HUES64 (cell line): Measurements from ENCODE around the gene BHLHE23.
A peak's percentile ranks its signal among the peaks of the same experiment; 100 is the strongest.

Experiments used
- H3K27ac ChIP-seq: 2 replicates; pipeline ENCODE4 v1.7.0; 2013; ENCODE audit warnings: low read depth, low read length, inconsistent platforms
- H3K27me3 ChIP-seq: 2 replicates; pipeline ENCODE4 v1.6.1; 2013; ENCODE audit warnings: mild to moderate bottlenecking, low read length; ENCODE audit not compliant: insufficient read depth
- H3K36me3 ChIP-seq: 2 replicates; pipeline ENCODE4 v1.6.1; 2013; ENCODE audit warnings: mild to moderate bottlenecking, low read length; ENCODE audit not compliant: insufficient read depth
- H3K4me1 ChIP-seq: 2 replicates; pipeline ENCODE4 v1.6.1; 2013; ENCODE audit warnings: mild to moderate bottlenecking, low read length, moderate library complexity; ENCODE audit not compliant: insufficient read depth
- H3K4me3 ChIP-seq: 2 replicates; pipeline ENCODE4 v1.5.1; 2013; ENCODE audit warnings: mild to moderate bottlenecking, low read length, moderate library complexity
- H3K9ac ChIP-seq: 2 replicates; pipeline ENCODE4 v1.6.1; 2013; ENCODE audit warnings: mild to moderate bottlenecking, low read depth, low read length
- H3K9me3 ChIP-seq: 2 replicates; pipeline ENCODE4 v1.6.1; 2013; ENCODE audit warnings: low read depth, low read length; ENCODE audit not compliant: insufficient read depth
- WGBS: fragments of 150-250, 120-280 bp; methylation state at CpG from one replicate; pipeline ENCODE4 v1.1.7; 2013; ENCODE audit warnings: missing lambda C conversion rate; 5-methylcytosine and 5-hydroxymethylcytosine counted together

BHLHE23 gene

DNA sequence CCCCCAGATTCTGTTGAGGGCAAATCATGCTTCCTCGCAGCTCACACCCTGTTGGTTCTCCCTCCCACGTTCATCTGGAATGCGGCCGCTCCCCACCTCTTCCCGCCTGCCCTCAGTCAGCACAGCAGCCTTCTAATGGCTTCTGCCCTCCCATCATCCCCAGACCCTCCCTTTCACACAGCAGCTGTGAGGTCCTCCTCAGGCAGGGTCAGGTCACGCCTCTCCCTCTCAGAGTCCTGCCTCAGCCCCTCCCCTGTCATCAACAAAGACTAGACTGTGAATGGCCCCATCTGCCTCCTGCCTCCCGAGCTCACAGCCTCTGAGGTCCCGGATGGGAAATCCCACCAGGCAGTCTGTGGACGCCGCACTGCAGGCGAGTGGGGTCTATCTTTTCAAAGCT, 7.9 kb upstream of the BHLHE23 start:
- Histone ChIP-seq H3K4me1 (peaks cover 3% of the 10 kb centered on the region; the same call in 1 of the 2 replicates), H3K36me3 (no peaks in the 10 kb centered on the region), H3K9ac (no peak overlapping the region), H3K4me3 (no peak overlapping the region), H3K27ac (no peak overlapping the region), H3K27me3 (peaks cover 43% of the 10 kb centered on the region), H3K9me3 (peaks cover 14% of the 10 kb centered on the region)
- 7% methylated on average over 11 of the region's 11 CpGs for WGBS

DNA sequence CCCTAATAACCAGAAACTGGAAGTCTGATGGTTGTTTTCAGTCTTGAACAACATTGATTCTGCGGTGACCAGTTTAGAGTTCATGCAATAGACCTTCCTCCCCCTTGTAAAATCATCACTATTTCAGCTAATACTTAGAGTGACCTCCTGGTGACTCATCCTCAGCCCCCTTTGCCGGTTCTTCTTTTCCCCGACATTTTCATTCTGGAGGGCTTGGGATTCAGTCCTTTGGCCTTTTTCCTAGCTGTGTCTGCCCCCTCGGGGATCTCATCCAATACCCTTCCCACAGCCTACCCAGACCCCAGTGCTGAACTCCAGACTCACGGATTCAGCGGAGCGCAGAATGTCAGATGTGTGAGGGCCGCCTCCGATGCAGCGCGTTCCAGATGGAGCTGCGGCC, 7.5 kb upstream of the BHLHE23 start:
- peaks cover 14% of the 10 kb centered on the region for H3K9me3 ChIP-seq
- H3K27me3 ChIP-seq = peaks cover 48% of the 10 kb centered on the region
- H3K27ac ChIP-seq = no peak overlapping the region
- peak overlapping the region; percentile 27; the same call in 1 of the 2 replicates for H3K4me3 ChIP-seq
- no peaks in the 10 kb centered on the region for H3K36me3 ChIP-seq
- H3K4me1 ChIP-seq = peaks cover 3% of the 10 kb centered on the region; the same call in 1 of the 2 replicates
- no peak overlapping the region for H3K9ac ChIP-seq
- WGBS = 12% methylated on average over 12 of the region's 12 CpGs

DNA sequence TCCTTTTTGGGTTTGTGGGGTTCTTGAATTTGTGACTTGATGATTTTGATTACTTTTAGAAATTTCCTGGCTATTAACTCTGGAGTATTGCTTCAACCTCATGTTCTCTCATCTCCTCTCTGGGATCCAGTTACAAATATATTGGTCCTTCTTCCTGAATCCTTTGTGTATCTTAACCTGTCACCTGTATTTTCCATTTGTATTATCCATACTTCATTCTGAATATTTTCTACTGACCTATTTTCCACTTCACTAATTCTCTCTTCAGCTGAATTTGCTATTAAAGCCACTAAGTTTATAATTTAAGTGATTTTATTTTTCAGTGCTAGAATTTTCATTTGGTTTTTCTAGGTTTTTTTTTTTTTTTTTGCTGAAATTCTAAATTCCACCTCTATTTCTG, 6.4 kb upstream of the BHLHE23 start:
- no peak overlapping the region for H3K9ac ChIP-seq
- peaks cover 3% of the 10 kb centered on the region; the same call in 1 of the 2 replicates for H3K4me1 ChIP-seq
- peaks cover 58% of the 10 kb centered on the region for H3K27me3 ChIP-seq
- H3K36me3 ChIP-seq = no peaks in the 10 kb centered on the region
- no peak overlapping the region for H3K4me3 ChIP-seq
- no peak overlapping the region for H3K27ac ChIP-seq
- peaks cover 14% of the 10 kb centered on the region for H3K9me3 ChIP-seq

DNA sequence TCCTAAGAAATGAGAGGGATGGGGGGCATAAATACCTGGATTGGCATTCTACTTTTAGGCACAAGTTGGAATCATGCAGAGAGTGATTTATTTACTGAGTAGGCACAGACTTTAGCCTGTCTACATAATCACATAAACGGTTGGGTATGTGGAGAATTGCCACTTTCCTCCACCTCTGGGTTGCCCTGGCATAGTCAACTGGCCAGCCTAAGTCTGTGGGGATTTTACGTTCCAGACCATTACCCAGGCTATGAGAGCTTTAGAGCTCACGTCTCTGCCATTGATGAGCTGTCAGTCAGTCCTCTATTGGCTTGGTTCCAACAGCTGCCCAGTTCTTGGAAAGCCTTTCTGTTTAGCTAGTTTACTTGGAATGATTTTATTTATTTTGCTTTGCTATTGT, 5.0 kb upstream of the BHLHE23 start:
- Histone ChIP-seq H3K9ac (no peak overlapping the region), H3K4me1 (peaks cover 6% of the 10 kb centered on the region; the same call in 1 of the 2 replicates), H3K27ac (no peak overlapping the region), H3K27me3 (peaks cover 73% of the 10 kb centered on the region), H3K4me3 (no peak overlapping the region), H3K36me3 (no peaks in the 10 kb centered on the region), H3K9me3 (peaks cover 14% of the 10 kb centered on the region)
- WGBS = 82% methylated on average over 3 of the region's 3 CpGs

DNA sequence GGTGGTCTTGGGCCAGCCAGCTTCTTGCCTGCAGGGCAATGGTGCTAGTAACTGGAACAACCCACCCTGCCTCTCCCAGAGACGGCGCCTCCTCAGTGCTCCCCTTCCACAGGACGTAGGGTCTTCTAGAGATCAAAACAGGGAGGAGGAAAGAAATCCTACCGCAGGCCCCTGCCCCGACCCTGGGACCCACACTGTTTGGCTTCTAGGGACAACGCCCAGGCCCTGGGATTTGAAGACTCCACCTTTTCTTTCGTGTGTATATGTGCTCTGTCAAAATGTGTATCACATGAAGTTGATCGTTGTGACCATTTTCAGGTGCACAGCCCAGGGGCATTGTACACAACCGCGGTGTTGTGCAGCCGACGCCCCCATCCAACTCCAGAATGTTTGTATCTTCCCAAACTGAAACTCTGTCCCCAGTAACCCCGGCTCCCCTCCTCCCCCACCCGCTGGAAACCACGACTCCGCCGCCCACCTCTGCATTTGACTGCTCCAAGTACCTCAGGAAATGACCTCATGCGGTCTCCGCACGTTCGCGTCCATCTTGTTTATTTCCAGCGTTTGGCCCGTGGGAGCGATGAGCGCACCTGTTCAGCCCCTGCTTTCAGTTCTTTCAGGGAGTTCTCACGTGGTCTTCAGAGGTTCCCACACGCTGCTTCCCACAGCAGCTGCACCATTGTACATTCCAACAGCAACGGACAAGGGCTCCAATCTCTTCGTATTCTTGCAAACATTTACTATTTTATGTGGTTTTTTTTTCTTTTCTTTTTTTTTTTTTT, 3.4 kb upstream of the BHLHE23 start:
- H3K27ac ChIP-seq = no peak overlapping the region

DNA sequence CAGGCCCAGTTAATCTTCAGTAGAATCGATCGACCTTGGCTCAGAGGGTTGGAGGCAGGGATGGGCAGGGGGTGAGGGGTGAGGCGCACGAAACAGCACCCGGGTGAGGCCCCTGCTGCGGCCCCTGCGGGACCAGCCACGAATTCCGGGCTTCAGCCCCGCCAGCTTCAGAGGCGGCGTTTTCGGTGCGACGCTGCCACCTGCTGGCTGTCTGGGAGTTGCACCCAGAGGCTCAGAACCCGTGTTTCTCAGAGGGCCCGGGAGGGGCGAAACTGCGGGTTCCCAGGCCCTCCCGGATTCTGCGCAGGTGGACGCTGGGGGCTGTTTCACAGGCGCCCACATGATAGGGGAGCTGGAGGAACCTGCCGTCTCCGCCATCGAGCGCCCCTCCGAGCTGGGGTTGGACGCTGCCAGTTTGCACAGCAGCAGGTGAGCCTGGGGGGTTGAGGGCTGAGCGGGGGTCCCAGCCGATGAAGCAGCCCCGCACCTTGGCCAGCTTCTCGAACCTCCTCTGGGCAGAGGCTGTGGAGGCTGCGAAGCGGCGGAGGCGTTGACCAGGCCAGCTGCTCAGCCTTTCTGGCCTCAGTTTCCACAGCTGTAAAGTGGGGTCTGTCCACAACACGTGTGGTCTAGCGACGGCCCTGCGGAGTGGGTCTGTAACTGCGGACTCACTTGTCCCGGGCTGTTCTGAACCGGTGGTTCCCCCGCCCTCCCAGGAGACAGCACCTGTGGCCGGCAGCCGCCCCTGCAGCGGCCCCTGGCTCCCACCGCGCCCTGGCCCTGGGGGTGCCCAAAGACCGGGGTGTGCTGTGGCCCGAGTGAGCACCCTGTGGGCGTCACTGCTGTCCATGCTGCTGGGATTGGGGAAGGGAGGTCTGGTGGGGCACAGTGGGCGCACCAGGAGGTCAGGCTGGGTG, 2.5 kb upstream of the BHLHE23 start:
- Histone ChIP-seq H3K4me3 (peak overlapping the region; percentile 40), H3K36me3 (no peaks in the 10 kb centered on the region), H3K4me1 (peaks cover 10% of the 10 kb centered on the region), H3K9ac (no peak overlapping the region), H3K9me3 (peaks cover 14% of the 10 kb centered on the region), H3K27me3 (peaks cover 89% of the 10 kb centered on the region), H3K27ac (no peak overlapping the region)
- 19% methylated on average over 54 of the region's 54 CpGs for WGBS

More for the DNA sequence above, 3.4 kb upstream of the BHLHE23 start:
- Histone ChIP-seq H3K4me3 (0 out of 2 replicates have a peak overlapping the region, but pooled peaks have one; percentile 19), H3K4me1 (peaks cover 6% of the 10 kb centered on the region; the same call in 1 of the 2 replicates), H3K9me3 (peaks cover 14% of the 10 kb centered on the region), H3K9ac (no peak overlapping the region), H3K27me3 (peaks cover 85% of the 10 kb centered on the region), H3K36me3 (no peaks in the 10 kb centered on the region)
- 30% methylated on average over 28 of the region's 30 CpGs for WGBS

DNA sequence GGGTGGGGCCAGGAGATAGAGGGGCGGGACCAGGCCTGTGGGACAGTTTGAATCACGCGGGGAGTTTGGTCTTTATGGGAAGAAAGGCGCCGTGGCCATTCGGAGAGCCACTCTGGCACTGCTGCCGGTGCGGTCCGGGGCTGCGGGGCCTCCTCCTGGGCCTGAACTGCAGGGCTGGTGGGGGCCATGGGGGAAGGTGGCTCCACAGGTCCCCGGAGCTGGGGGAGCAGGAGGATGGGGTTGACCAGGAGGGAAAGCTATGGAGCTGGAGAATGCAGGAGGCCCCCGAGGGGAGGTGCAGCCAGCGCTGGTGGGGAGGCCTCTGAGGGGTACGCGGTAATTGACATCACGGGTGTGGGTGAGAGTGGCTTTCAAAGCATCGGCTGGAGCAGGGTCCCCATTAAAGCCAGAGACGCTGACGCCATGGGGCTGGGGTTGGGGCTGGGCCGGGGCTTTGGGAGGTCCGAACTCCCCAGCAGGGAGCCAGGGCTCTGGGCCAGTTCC, 1.8 kb upstream of the BHLHE23 start:
- Histone ChIP-seq H3K4me3 (peak overlapping the region; percentile 40), H3K9ac (no peak overlapping the region)
- WGBS = 12% methylated on average over 21 of the region's 21 CpGs

DNA sequence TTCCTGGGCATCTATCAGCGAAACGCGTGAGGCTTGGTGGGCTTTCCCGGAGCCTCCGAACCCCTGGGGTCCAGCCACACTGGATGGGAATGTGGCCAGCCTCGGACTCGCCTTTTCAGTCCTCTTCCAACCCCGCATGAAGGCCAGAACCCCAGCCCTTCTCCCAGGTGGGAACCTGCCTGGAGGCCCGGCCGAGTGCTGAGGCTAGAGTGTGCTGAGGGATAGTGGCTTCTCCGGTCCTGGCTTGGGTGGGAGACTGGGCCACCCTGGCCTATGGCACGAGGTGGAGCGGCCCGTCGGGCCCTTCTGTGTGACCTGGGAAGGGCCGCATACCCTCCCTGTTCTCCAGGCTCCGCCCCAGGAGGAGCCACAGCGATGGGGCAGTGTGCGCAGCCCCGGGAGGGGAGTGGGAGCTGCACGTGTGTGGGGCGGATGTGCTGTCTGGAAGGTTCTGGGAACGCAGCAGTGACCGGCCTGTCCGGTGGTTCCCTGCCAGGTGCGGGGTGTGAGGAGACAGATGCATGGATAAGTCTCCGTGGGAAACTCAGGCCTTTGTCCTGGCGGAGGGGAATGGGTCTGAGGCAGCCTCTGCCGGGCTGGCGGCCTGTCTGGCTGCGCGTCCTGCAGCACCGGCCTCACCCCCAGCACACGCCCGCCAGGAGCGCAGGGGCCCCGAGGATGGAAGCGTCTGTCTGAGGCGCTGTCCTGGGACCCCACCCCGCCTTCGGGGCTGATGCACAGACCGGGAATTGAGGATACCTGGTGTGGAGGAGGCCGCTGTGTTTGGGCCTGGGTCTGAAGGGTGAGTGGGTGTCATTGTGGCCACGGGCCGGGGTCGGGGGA, 1.1 kb upstream of the BHLHE23 start:
- peaks cover 14% of the 10 kb centered on the region; the same call in 1 of the 2 replicates for H3K4me1 ChIP-seq
- no peaks in the 10 kb centered on the region for H3K36me3 ChIP-seq
- H3K9me3 ChIP-seq = peaks cover 5% of the 10 kb centered on the region
- H3K4me3 ChIP-seq = no peak overlapping the region
- H3K27ac ChIP-seq = no peak overlapping the region
- peaks cover 93% of the 10 kb centered on the region for H3K27me3 ChIP-seq
- H3K9ac ChIP-seq = no peak overlapping the region
- WGBS = 9% methylated on average over 46 of the region's 46 CpGs

More for the DNA sequence above, 1.8 kb upstream of the BHLHE23 start:
- H3K4me1 ChIP-seq = peaks cover 14% of the 10 kb centered on the region; the same call in 1 of the 2 replicates
- peaks cover 89% of the 10 kb centered on the region for H3K27me3 ChIP-seq
- H3K27ac ChIP-seq = no peak overlapping the region
- peaks cover 12% of the 10 kb centered on the region for H3K9me3 ChIP-seq
- H3K36me3 ChIP-seq = no peaks in the 10 kb centered on the region

DNA sequence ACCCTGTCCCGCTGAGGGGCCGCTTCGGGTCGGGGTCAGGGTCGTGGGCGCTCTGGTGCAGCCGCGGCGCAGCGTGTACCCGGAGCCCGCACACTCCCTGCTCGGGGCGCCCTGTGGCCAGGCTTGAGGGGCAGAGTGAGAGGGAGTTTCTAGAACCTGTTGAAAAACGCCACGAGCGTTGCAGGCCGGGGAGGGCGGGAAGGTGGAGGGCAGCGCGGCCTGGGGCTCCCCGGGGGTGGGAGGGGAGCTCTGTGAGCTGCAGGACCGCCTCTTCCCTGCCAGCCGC, 539 bp upstream of the BHLHE23 start:
- peaks cover 96% of the 10 kb centered on the region for H3K27me3 ChIP-seq
- no peak overlapping the region for H3K27ac ChIP-seq
- 4% methylated on average over 24 of the region's 24 CpGs for WGBS
- H3K9me3 ChIP-seq = no peaks in the 10 kb centered on the region
- H3K36me3 ChIP-seq = no peaks in the 10 kb centered on the region
- no peak overlapping the region for H3K9ac ChIP-seq
- peak overlapping the region; percentile 35; the same call in 1 of the 2 replicates for H3K4me3 ChIP-seq
- peaks cover 14% of the 10 kb centered on the region; the same call in 1 of the 2 replicates for H3K4me1 ChIP-seq

DNA sequence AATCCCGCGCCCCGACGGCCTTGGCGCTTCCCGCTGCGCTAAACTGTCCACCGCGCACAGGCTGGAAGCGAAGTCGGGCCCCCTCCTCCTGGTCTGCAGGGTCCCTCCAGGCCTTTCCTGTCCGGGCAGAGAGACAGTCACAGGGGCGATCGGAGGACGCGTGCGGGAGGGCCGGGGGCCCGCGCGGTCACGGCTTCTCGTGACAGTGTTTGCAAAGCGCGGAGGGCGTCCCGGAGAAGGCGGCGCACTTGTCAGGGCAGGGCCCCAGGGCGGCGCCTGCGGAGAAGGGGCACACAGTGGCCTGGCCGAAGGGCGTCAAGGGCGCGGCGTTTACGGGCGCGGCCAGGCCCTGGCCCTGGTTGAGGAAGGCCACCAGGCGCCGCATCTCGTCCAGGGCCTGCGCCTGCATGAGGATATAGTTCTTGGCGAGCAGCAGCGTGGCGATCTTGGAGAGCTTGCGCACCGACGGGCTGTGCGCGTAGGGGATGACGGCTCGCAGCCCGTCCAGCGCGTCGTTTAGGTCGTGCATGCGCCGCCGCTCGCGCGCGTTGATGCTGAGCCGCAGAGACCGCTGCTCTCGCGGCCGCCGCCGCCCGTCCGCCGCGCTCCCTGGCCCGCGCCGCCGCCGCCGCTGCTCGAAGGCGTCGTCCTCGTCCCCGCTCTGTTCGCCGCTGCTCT, 763 bp downstream of the BHLHE23 start:
- Histone ChIP-seq H3K9ac (no peak overlapping the region), H3K27ac (no peak overlapping the region), H3K36me3 (no peaks in the 10 kb centered on the region), H3K4me3 (peak overlapping the region; percentile 35; the same call in 1 of the 2 replicates), H3K9me3 (no peaks in the 10 kb centered on the region), H3K4me1 (peaks cover 16% of the 10 kb centered on the region; the same call in 1 of the 2 replicates), H3K27me3 (peaks cover 97% of the 10 kb centered on the region)
- 3% methylated on average over 90 of the region's 90 CpGs for WGBS
